Activated CD4-positive, CD25-positive, alpha-beta regulatory T cell treated with anti-CD3 and anti-CD28 coated beads, Interleukin-2, amount 50 U/mL, for 16 hours (primary cell): ENCODE data around the gene PNMA5.
A peak's percentile ranks its signal among the peaks of the same experiment; 100 is the strongest.

Experiments used
- DNase-seq: peaks from one replicate; pipeline ENCODE4 v3.0.0-alpha.2; 2020; ENCODE audit warnings: low read depth, low spot score

The PNMA5 gene

DNA sequence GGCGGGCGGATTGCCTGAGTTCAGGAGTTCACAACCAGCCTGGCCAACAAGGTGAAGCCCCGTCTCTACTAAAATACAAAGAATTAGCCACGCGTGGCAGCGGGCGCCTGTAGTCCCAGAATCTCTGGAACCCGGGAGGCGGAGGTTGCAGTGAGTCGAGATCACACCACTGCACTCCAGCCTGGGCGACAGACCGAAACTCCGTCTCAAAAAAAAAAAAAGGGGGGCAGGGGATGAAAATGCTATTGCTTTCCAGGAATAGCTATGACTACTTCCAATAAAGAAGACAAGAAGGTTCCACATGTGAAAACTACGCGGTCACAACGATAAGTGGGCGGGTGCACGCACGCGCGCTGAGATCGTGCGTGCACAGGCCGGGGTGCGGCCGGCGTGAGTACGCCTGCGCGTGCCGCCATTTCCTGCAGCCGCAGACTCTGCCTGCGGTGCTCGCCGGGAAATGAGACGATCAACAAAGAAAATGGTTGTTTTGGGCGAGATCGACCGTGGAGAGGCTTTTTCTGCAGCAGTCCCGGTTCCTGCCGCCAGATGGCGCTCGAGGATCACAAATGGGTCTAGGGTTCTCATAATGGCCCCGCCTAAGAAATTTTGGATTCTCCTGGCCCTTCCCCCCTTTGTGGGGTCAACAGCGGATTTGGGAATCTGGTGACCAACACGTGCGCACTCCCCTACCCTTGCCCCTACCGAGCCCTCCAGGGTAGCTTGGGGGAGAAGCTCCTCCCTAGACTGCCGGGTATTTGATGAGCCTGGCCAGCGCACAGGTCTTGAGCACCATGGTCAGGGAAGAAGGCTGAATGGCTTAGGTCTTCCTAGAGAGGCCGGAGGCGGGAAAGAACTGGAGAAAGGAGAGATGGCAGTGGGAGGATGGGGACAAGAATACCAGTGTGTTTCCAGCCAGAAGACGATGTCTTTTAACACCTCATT is 35.1 kb downstream of the PNMA5 start:
- DNase-seq = peak; percentile 87

DNA sequence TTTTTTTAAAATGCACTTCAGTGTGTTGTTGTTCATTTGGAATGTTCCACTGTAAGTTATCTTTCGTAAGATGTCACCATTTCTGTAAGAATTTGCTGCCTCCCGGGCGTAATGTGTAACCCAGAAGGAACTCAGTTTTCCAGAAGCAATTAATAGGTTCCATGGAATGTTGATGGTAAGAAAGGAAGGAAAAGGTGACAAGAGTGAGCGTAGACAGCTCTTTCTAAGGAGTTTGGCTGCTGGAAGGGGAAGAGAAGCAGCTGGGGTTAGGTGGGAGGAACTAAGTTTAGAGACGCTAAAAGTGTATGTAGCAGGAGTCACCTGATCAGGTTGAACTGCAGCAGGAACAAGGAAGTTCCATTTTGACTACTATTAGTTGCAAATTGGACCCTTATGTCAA is 35.9 kb downstream of the PNMA5 start:
- DNase-seq = no peak

DNA sequence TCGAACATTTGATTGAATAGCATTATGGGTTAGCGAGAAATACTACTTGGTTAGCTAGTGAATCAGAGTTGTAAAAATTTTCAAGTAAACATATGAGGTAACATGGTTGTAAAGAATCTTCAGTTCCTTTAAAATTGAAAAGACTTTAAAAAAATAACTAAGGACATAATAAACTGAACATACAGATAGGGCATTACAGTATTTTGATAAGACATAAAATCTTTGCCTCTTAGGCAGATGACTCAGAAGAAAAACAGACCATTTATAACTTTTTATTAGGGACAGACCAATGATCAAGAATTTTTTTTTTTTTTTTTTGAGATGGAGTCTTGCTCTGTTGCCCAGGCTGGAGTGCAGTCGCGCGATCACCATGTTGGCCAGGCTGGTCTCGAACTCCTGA is 43.1 kb downstream of the PNMA5 start:
- no peak for DNase-seq

DNA sequence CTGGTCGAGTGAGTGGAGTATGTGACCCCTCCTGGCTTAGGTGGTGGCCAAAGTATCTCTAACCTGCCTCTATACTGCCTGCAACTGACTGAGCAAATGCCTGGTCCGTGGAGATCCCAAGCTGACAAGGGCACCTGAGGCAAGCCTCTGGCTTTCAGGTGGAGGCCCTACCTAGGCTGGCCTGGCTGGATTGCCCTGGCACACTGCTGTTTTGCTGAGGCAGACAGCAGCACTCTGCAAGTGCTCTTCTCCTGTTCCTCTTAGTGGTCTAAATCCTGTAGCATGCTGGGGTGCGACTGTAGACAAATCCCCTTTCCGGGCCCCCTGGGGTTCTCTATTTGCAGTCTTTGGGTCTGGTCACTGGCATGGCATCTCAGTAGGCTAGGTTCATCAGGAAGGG is 44.8 kb downstream of the PNMA5 start:
- no peak for DNase-seq

DNA sequence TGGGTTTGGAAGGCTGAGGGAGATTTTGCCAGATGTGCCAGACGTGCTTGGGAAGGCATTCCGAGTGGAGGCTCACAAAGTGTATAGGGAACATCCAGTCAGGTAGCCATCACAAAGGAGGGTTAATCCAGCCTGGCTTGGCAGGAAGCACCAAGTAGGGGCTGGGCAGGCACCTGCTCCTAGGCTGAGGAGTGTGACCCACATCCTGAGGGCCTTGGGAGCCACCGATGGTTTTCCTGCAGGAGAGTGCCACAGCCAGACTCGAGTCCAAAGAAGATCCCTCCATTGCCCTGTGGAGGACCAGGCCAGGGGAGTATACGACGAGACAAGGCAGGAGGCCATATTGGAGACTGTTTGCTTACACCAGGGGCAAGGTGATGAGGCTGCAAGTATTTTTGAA is 47.2 kb downstream of the PNMA5 start:
- DNase-seq = no peak

DNA sequence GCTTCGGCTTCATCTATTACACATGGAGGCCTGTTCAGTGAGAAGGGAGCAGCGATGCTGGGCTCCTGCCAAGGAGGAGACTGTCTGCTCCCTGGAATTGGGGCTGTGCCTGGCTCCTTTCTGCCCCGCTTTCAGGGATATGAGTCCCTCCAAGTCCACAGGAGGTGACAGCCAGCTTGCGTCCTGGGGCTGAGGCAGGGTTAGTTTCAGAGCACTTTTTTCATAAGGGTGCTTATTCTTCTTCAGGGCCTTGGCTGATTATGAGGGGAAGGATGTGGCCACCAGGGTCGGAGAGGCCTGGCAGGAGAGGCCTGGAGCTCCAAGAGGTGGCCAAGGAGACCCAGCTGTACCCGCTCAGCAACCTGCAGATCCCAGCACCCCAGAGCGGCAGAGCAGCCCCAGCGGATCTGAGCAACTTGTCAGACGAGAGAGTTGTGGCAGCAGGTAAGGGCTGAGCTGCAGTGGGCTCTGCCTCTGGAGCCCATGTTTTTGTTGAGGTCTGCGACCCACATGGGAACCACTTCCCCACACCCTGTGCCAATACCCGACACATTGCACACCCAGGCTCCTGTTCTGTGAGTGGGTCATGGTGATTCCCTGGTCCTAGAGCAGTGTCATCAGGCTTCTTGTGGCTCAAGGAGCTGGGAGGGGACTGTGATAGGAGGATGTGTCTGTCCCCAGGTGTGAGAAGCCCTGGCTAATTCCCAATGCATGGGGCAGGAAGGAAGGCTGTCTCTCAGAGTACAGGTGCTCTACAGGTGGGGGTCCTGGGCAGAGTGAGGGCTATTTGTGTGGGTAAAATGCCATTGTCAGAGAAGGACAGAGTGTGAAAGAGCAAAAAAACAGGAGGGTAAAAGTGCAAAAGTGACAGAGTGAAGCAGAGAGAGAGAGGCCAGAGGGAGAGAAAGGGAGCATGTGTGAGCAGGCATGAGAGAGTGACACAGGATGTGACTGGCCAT is 48.6 kb downstream of the PNMA5 start:
- no peak for DNase-seq

DNA sequence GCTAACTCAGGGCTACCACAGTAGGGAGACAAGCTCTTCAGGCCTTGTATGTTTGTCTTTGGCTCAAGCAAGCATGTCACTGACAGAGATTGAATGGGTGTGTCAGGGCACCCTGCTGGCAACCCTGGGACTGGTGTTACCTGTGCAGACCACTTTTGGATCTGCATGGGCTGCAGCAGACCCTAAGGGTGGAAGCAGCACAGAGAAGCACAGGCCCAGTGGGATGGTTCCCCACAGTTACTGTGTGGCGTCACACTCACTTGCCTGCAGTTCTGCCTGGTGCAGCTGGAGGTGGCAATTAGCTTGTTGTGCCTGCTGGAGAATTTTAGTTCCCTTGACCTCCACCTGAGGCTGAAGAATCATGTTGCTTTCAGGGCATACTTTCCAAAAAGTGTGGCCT is 50.1 kb downstream of the PNMA5 start:
- no peak for DNase-seq

DNA sequence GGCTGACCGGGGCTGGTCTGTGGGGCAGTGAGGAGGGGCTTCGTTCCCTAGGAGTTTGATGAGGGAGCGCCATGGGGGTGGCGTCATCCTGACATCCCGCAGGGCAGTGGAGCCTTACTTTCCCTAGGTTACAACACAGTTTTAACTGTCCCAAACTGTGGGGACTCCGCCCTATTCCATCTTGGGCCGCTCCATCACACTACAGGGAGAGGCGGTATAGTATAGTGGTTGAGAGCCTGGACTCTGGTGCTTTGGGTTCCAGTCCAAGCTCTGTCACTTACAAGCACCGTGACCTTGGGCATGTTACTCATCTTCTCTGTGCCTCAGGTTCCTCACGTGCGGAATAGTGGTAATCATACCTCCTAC is 51.9 kb downstream of the PNMA5 start:
- DNase-seq = no peak

DNA sequence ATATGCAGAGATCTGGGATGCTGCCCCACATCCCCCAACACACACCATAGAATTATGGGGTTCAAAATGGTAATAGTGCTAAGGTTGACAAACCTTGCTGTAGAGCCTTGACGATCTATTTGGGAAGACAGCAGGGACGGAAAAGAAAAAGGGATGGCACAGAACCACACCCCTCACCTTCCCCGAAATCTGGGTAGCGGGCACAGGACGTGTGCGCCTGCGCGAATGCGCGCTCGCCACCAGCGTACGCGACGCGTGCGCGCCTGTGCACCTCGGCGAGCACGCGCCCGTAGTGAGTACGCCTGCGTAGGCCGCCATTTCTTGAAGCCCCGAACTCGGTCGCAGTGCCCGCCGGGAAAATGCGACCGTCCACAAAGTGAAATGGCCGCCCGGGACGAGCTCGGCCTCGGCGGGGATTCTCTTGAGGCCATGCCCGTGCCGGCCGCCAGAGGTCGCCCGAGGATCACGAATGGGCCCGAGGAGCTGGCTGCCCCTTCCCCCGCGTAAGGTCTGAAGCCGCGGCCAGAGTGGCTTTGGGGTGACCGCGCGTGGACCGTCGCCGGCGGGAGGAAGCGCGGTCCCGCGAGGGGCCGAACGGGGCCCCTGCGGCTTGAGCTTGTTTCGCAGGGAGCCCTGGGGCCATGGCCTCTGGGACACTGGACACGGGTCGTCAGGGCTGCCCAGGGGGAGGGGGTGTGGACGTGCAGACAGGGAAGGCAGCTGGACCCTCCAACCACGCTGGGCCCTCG is 52.4 kb downstream of the PNMA5 start:
- peak; percentile 83 for DNase-seq
